Thoracic aorta (tissue), 2 donors: Measurements from ENCODE around the gene TEF. TPM values are rescaled to one million over a fixed set of nuclear protein-coding genes. Genes with fewer than 3 reads are reported as not detected.

Experiments
- ATAC-seq: fragments of 150-250 bp; one replicate; pipeline ENCODE4 v1.8.0; 2017; ENCODE audit warnings: low read depth; ENCODE audit not compliant: insufficient number of reproducible peaks, low FRiP score
- DNase-seq: peaks from one replicate; pipeline ENCODE4 v3.0.0-alpha.2; 2020; ENCODE audit warnings: low spot score
- H3K27ac ChIP-seq, 2 donors: fragments of 200-600 bp; sonication (generic); 1 replicate in 1 of 2; 2 replicates in 1 of 2; pipeline ENCODE4 v1.5.1; 2016; ENCODE audit warnings: mild to moderate bottlenecking in 2 of 2, moderate library complexity in 2 of 2
- H3K27me3 ChIP-seq: fragments of 200-600 bp; sonication (generic); replicated peaks from 2 replicates; pipeline ENCODE4 v1.6.0; 2016; ENCODE audit warnings: mild to moderate bottlenecking; ENCODE audit not compliant: insufficient read depth
- H3K36me3 ChIP-seq: fragments of 200-600 bp; sonication (generic); one replicate; pipeline ENCODE4 v1.5.1; 2016
- H3K4me1 ChIP-seq, 2 donors: fragments of 200-600 bp; sonication (generic); 1 replicate in 1 of 2; 2 replicates in 1 of 2; pipeline versions ENCODE4 v1.5.1 to v1.6.0; 2016; ENCODE audit warnings: low read depth in 2 of 2, mild to moderate bottlenecking in 1 of 2; ENCODE audit not compliant: control insufficient read depth in 1 of 2
- H3K4me3 ChIP-seq: fragments of 200-600 bp; sonication (generic); 2 replicates; pipeline ENCODE4 v1.5.1; 2016; ENCODE audit warnings: mild to moderate bottlenecking
- H3K9me3 ChIP-seq: fragments of 200-600 bp; sonication (generic); 2 replicates; pipeline ENCODE4 v1.5.1; 2016
- CTCF ChIP-seq: fragments of 200-600 bp; sonication (generic); IDR thresholded peaks from one replicate; pipeline ENCODE4 v1.5.1; 2019; ENCODE audit warnings: antibody characterized with exemption
- total RNA-seq, 2 donors: library from RNA; depleted of rRNA; stranded (reverse); fragments of >200 nt; gene quantifications; one replicate each; pipeline versions ENCODE4 v1.1.0 to v1.2.3, GENCODE V29; 2016

The TEF gene
- total RNA-seq, 2 donors from 2014 or later: 21.4 to 23.1 TPM

GRCh38 chr22:41354979-41355378, 26.8 kb upstream of the TEF start:
- Histone ChIP-seq H3K4me1 (no peaks in the 10 kb centered on the region), H3K9me3 (no peaks in the 10 kb centered on the region), H3K36me3 (peaks cover 31% of the 10 kb centered on the region), H3K4me3 (no peak overlapping the region), H3K27me3 (no peaks in the 10 kb centered on the region), H3K27ac (no peak overlapping the region)
- no peak for TF ChIP-seq CTCF
- ATAC-seq (no peak), DNase-seq (no peak)

- H3K27ac ChIP-seq: no peak overlapping the region
Observed at GRCh38 chr22:41355895-41356294, 25.8 kb upstream of the TEF start.

GRCh38 chr22:41356430-41357028, 25.2 kb upstream of the TEF start:
- Histone ChIP-seq H3K9me3 (no peaks in the 10 kb centered on the region), H3K27me3 (no peaks in the 10 kb centered on the region), H3K4me3 (no peak overlapping the region), H3K27ac (no peak overlapping the region), H3K4me1 (no peaks in the 10 kb centered on the region), H3K36me3 (peaks cover 27% of the 10 kb centered on the region)
- no peak for TF ChIP-seq CTCF
- ATAC-seq (no peak), DNase-seq (no peak)

More at GRCh38 chr22:41355895-41356294, 25.8 kb upstream of the TEF start:
- no peak overlapping the region for H3K4me3 ChIP-seq
- peaks cover 31% of the 10 kb centered on the region for H3K36me3 ChIP-seq
- DNase-seq (no peak), ATAC-seq (no peak)
- no peak for TF ChIP-seq CTCF
- no peaks in the 10 kb centered on the region for H3K4me1 ChIP-seq
- no peaks in the 10 kb centered on the region for H3K27me3 ChIP-seq
- no peaks in the 10 kb centered on the region for H3K9me3 ChIP-seq

GRCh38 chr22:41357191-41357590, 24.6 kb upstream of the TEF start:
- H3K27me3 ChIP-seq: no peaks in the 10 kb centered on the region
- ATAC-seq (no peak), DNase-seq (no peak)
- no peak for TF ChIP-seq CTCF
- no peaks in the 10 kb centered on the region for H3K9me3 ChIP-seq
- no peaks in the 10 kb centered on the region for H3K4me1 ChIP-seq
- H3K27ac ChIP-seq: no peak overlapping the region
- no peak overlapping the region for H3K4me3 ChIP-seq
- H3K36me3 ChIP-seq: peaks cover 24% of the 10 kb centered on the region

GRCh38 chr22:41358927-41359326, 22.8 kb upstream of the TEF start:
- no peaks in the 10 kb centered on the region for H3K9me3 ChIP-seq
- TF ChIP-seq CTCF: no peak
- no peaks in the 10 kb centered on the region for H3K27me3 ChIP-seq
- no peak overlapping the region for H3K4me3 ChIP-seq
- H3K27ac ChIP-seq: no peak overlapping the region
- H3K36me3 ChIP-seq: peaks cover 21% of the 10 kb centered on the region
- no peak for DNase-seq
- ATAC-seq: no peak
- no peaks in the 10 kb centered on the region for H3K4me1 ChIP-seq
